ENCODE results near the gene MRAP.

- TF ChIP-seq, protein P1, sequence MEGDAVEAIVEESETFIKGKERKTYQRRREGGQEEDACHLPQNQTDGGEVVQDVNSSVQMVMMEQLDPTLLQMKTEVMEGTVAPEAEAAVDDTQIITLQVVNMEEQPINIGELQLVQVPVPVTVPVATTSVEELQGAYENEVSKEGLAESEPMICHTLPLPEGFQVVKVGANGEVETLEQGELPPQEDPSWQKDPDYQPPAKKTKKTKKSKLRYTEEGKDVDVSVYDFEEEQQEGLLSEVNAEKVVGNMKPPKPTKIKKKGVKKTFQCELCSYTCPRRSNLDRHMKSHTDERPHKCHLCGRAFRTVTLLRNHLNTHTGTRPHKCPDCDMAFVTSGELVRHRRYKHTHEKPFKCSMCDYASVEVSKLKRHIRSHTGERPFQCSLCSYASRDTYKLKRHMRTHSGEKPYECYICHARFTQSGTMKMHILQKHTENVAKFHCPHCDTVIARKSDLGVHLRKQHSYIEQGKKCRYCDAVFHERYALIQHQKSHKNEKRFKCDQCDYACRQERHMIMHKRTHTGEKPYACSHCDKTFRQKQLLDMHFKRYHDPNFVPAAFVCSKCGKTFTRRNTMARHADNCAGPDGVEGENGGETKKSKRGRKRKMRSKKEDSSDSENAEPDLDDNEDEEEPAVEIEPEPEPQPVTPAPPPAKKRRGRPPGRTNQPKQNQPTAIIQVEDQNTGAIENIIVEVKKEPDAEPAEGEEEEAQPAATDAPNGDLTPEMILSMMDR (IDR thresholded peaks at IDR 0.05): no peak
- TF ChIP-seq POLR2A (IDR thresholded peaks at IDR 0.05): no peak
- no peak for TF ChIP-seq POLR2AphosphoS5 (IDR thresholded peaks at IDR 0.05)
- no peak for TF ChIP-seq EP300 (IDR thresholded peaks at IDR 0.05)
Measured at GRCh38 chr21:32285476-32285875, 13.2 kb upstream of the MRAP start.

All from stomach (tissue), 4 donors.